Stimulated activated naive CD8-positive, alpha-beta T cell treated with anti-CD3 and anti-CD28 coated beads, Interleukin-15, Interleukin-2, amounts not matched to agents 100 U/mL and 50 U/mL, for 24 hours (primary cell): ENCODE results near the gene TSPAN16.
"Not testable (repeated sequence)": the region's sequence is repeated elsewhere in the genome, so short reads cannot be mapped to it uniquely, and the experiment has no call there.

Source experiments
- ATAC-seq: fragments of 150-1000 bp; cut with Tn5 transposase; one replicate; pipeline ENCODE4 v1.10.0; 2021
- DNase-seq: peaks from one replicate; pipeline ENCODE4 v3.0.0; 2021

The TSPAN16 gene

DNA sequence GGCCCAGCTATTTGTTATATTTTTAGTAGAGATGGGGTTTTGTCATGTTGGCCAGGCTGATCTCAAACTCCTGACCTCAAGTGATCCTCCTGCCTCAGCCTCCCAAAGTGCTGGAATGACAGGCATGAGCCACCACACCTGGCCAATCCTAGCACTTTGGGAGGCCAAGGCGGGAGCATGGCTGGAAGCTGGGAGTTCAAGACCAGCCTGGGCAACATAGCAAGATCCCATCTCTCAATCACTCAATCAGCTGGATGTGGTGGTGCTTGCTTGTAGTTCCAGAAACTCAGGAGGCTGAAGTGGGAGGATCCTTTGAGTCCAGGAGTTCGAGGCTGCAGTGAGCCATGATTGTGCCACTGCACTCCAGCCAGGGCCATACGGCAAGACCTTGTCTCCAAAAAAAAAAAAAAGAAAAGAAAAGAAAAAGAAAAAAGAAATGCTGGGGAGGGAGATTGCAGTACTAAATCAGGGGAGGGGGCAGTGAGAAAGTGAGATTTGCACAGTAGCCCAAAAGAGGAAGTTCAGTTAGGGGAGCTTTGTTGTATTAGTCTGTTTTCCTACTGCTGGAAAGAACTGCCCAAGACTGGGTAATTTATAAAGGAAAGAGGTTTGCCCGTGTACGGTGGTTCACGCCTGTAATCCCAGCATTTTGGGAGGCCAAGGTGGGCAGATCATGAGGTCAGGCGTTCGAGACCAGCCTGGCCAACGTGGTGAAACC is 24.5 kb downstream of the TSPAN16 start:
- DNase-seq, ATAC-seq: not testable (repeated sequence)

GRCh38 chr19:11321191-11322126 is 25.5 kb downstream of the TSPAN16 start:
- no peak for ATAC-seq
- DNase-seq: no peak

- no peak for DNase-seq
- ATAC-seq: no peak
These were observed 26.5 kb downstream of the TSPAN16 start for GRCh38 chr19:11322269-11323024.

DNA sequence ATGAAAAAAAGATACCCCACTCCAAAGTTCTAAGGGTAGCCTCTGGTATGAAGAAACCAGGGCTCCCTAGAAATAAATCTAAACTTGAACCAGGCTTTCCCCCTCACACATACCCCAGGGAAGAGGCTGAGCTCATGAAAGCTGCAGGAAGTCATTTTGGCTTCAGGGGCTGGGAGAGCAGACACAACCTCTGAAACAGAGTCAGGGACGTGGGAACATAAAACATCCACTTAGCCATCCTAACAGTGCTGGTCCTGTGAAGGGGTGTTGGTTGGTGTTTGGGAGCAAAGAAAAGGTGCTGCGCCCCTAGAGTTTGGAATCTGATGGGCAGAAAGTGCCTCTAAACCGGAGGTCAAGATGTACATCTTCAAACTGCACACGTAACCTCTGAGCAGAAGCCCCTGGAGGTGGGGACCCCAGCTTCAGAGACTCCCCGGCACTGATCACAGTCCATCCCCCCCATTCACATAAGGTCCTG is 27.7 kb downstream of the TSPAN16 start:
- ATAC-seq: no peak
- DNase-seq: no peak

DNA sequence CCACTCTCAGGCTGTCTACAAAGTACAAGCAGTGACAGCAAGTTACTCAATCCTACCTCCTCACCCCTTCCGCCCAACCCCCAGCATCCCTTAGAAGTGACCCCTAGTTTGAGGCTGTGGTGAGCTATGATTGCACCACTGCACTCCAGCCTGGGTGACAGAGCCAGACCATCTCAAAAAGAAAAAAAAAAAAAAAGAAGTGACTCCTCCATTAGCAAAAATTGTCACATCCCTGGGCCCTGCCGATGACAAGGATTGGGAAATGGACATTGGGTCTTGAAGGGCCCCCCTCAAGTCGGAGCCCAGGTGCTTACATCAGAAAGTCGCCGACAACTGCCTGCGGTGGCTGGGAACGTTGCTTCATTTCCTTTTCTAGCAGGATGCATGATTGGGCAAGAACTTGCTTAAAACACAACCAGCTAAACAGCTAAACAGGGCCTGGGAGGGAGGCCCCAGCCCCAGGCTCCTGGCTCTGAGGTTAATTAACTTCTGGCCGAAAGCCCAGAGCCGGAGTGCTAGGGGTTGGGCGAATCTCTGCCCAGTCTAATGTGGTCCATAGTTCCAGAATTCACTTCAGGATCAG is 28.2 kb downstream of the TSPAN16 start:
- peak; percentile 46 for DNase-seq
- no peak for ATAC-seq

DNA sequence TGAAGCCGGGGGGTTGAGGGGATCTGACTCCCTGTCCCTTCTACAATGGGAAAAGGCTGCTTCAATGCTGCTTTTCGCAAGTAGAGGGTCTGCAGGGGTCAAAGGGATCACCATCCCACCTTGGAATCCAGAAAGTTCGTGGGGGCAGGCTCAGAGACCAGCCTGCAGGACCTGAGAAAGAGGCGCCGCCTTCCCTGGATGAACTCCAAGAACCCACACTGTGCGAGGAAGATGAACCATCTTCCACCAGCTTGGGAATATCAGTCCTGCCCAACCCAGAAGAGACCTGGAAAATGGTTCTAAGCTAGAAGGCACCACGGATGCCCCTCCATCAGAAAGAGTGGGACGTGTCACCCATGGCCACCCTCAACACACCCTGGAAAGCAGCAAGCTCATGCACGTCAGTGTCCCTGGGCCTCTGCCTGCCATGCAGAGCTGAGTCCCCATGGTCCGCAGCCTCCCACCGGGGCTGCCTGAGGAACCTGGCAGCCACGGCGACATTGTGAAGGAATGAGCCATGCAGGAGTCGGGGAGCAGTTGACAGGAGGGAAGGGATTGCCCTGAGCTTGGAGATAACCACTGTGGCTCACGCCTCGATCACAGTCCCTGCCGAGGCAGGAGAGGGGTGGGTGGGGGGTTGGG is 28.9 kb downstream of the TSPAN16 start:
- ATAC-seq: no peak
- no peak for DNase-seq

- no peak for DNase-seq
- ATAC-seq: no peak
These were observed 29.6 kb downstream of the TSPAN16 start for GRCh38 chr19:11325544-11325943.

DNA sequence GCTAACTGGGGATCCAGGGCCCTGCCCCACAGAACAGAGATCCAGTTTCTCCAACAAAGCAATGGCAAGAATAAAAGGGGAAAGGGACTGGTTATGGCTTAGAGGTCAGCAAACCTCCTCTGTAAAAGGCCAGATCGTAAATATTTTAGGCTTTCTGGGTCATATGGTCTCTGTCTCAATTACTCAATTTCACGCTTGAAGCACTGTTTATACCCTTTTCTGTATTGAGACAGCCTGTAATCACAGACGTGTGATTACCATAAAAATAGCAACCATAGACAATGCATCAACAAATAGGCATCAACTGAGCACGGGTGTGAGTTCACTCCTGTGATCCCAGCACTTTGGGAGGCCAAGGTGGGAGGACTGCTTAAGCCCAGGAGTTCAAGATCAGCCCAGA is 34.2 kb downstream of the TSPAN16 start:
- no peak for ATAC-seq
- DNase-seq: no peak

DNA sequence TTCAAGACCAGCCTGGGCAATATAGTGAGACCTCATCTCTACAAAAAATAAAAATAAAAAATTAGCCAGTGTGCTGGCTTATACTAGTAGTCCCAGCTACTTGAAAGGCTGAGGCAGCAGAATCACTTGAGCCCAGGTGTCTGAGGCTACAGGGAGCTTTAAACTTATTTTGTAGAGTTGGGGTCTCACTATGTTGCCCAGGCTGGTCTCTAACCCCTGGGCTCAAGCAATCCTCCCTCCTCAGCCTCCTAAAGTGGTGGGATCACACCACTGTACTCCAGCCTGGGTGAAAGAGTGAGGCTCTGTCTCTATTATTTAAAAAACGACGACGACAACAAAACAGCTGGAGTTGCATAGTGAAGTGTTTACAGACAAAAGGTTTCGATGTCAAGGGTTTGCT is 35.5 kb downstream of the TSPAN16 start:
- DNase-seq: no peak
- ATAC-seq: no peak

DNA sequence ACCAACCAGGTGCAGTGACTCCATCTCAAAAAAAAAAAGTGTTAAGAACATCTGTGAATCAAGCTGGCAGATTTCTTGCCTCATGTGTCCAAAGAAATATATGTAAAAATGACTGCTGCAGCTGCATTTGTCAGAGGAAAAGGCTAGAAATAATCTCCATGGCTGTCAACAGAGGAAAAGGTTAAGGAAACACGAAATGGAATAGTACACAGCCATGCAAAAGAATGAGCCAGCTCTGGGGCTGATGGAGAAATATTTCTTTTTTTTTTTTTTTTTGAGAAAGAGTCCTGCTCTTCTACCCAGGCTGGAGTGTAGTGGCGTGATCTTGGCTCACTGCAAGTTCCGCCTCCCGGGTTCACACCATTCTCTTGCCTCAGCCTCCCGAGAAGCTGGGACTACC is 36.9 kb downstream of the TSPAN16 start:
- no peak for ATAC-seq
- DNase-seq: no peak

- ATAC-seq, DNase-seq: not testable (repeated sequence)
These were observed 37.9 kb downstream of the TSPAN16 start for GRCh38 chr19:11333838-11334237.

GRCh38 chr19:11335449-11336146 is 39.6 kb downstream of the TSPAN16 start:
- no peak for ATAC-seq
- no peak for DNase-seq

GRCh38 chr19:11337080-11337479 is 41.1 kb downstream of the TSPAN16 start:
- no peak for ATAC-seq

DNA sequence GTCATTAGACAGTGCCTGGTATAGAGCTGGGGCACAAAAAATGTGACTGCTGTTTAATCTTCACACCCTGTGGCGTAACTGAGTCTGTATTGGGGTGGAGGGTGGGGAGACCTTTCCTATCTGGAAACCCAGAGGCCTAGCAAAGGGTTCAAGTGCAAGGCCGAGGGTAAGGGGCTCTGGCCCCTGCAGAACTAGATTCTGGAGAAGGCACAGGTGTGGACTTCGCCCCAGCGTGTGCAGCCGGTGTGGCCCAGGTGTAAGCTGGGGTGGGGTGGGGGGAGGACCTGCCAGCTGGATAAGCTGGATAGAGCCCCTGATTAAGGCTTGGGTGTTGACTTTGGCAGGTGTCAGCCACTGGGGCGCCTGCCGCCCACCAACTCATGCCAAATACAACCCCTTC is 42.2 kb downstream of the TSPAN16 start:
- no peak for ATAC-seq

More at GRCh38 chr19:11337080-11337479, 41.1 kb downstream of the TSPAN16 start:
- DNase-seq: no peak

GRCh38 chr19:11338569-11339253 is 42.8 kb downstream of the TSPAN16 start:
- ATAC-seq (no peak), DNase-seq (no peak)

More for the DNA sequence above, 42.2 kb downstream of the TSPAN16 start:
- DNase-seq: no peak

- ATAC-seq: peak; percentile 94
These were observed 43.5 kb downstream of the TSPAN16 start, which contains the start of gene RAB3D for GRCh38 chr19:11339254-11340098. TSS of gene RAB3D (minus strand) at chr19:11339657. CDS start at chr19:11337399, 2,258 bp downstream.

DNA sequence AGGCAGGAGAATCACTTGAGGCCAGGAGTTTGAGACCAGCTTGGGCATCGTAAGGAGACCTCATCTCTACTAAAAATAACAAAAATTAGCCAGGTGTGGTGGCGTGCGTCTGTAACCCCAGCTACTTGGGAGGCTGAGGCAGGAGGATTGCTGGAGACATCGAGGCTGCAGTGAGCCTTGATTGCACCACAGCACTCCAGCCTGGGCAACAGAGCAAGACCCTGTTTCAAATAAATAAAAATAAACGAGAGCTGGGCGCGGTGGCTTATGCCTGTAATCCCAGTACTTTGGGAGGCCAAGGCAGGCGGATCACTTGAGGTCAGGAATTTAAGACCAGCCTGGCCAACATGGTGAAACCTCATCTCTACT is 44.1 kb downstream of the TSPAN16 start:
- DNase-seq, ATAC-seq: not testable (repeated sequence)

More at GRCh38 chr19:11339254-11340098, 43.5 kb downstream of the TSPAN16 start, which contains the start of gene RAB3D:
- peak; percentile 89 for DNase-seq

DNA sequence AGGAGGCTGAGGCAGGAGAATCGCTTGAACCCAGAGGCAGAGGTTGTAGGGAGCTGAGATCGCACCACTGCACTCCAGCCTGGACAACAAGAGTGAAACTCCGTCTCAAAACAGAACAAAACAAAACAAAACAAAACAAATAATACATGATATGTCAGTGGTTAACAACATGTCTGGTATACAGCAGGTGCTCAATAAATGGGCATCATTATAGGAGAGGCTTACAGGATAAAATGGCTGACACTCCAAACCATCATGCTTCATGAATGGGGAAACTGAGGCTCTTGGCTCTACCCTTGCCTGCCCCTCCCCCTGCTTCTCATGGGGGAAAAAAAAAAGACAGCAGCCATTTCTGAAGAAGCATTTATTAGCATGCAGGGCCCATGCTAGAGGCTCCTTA is 46.5 kb downstream of the TSPAN16 start:
- DNase-seq (no peak), ATAC-seq (no peak)
